Measurements from ENCODE around the gene TMEM120A. TPM values are rescaled to one million over a fixed set of nuclear protein-coding genes. Genes with fewer than 3 reads are reported as not detected.

Gene TMEM120A
- total RNA-seq, 1 donor from 2014 or later = 17.4 TPM

DNA sequence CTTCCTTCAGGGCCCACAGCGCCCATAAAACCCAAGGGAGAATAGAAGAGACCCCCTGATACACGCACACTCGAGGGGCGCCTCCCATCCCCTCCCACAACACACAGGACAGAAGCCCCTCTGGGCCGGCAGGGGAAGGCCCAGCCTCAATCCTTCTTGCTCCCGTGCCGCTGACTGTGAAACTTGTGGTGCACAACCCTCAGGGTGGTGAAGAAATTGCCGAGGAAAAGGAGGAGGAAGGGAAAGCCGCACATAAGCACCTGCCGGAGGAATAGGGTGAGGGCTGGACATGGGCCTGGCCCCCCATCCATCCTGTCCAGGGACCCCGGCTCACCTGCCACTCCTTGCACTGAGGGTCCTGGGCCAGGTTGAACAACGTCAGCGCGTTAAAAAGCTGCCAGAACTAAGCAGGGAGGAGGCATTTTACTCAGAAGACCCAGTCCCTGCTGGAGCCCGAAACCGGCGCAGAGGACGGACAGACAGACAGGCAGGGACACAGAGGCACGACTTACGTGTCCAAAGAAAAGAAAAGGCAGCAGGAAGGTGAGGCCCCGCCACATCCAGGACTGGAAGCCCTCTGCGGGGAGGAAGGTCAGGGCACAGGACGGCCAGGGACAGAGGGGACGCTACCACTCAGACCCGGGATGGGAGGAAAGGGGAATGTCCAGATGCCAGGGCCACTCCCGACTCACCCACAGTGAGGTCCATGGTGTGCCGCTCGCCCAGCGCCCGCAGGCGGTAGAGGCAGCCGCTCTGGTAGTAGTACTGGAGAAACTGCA is 7.2 kb downstream of the TMEM120A start:
- no peak for DNase-seq (ENCODE audit: low read depth)
- Histone ChIP-seq H3K4me3 (ENCODE audit: low read depth, low read length) (no peak overlapping the region), H3K27me3 (ENCODE audit: control insufficient read depth, insufficient read depth, low read length) (no peaks in the 10 kb centered on the region), H3K36me3 (ENCODE audit: control insufficient read depth, insufficient read depth, low read length) (no peaks in the 10 kb centered on the region)
- TF ChIP-seq CTCF (IDR thresholded peaks at IDR 0.05; ENCODE audit: insufficient read depth, low read length, poor library complexity, severe bottlenecking) = no peak

DNA sequence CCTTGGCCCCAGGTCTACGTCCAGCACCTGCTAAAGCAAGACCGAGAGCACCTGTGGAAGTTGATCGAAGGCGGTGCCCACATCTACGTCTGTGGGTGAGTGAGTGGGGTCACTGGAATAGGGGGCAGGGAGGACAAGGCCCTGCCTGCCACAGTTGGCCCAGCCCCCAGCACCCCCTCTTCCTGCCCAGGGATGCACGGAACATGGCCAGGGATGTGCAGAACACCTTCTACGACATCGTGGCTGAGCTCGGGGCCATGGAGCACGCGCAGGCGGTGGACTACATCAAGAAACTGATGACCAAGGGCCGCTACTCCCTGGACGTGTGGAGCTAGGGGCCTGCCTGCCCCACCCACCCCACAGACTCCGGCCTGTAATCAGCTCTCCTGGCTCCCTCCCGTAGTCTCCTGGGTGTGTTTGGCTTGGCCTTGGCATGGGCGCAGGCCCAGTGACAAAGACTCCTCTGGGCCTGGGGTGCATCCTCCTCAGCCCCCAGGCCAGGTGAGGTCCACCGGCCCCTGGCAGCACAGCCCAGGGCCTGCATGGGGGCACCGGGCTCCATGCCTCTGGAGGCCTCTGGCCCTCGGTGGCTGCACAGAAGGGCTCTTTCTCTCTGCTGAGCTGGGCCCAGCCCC is 8.1 kb downstream of the TMEM120A start:
- Histone ChIP-seq H3K4me3 (ENCODE audit: low read depth, low read length) (no peak overlapping the region), H3K36me3 (ENCODE audit: control insufficient read depth, insufficient read depth, low read length) (peaks cover 1% of the 10 kb centered on the region), H3K27me3 (ENCODE audit: control insufficient read depth, insufficient read depth, low read length) (no peaks in the 10 kb centered on the region)
- no peak for DNase-seq (ENCODE audit: low read depth)
- no peak for TF ChIP-seq CTCF (IDR thresholded peaks at IDR 0.05; ENCODE audit: insufficient read depth, low read length, poor library complexity, severe bottlenecking)

GRCh38 chr7:75985518-75986146 is 8.8 kb downstream of the TMEM120A start:
- Histone ChIP-seq H3K36me3 (ENCODE audit: control insufficient read depth, insufficient read depth, low read length) (peaks cover 1% of the 10 kb centered on the region), H3K4me3 (ENCODE audit: low read depth, low read length) (no peak overlapping the region), H3K27me3 (ENCODE audit: control insufficient read depth, insufficient read depth, low read length) (no peaks in the 10 kb centered on the region)
- no peak for TF ChIP-seq CTCF (IDR thresholded peaks at IDR 0.05; ENCODE audit: insufficient read depth, low read length, poor library complexity, severe bottlenecking)
- no peak for DNase-seq (ENCODE audit: low read depth)

DNA sequence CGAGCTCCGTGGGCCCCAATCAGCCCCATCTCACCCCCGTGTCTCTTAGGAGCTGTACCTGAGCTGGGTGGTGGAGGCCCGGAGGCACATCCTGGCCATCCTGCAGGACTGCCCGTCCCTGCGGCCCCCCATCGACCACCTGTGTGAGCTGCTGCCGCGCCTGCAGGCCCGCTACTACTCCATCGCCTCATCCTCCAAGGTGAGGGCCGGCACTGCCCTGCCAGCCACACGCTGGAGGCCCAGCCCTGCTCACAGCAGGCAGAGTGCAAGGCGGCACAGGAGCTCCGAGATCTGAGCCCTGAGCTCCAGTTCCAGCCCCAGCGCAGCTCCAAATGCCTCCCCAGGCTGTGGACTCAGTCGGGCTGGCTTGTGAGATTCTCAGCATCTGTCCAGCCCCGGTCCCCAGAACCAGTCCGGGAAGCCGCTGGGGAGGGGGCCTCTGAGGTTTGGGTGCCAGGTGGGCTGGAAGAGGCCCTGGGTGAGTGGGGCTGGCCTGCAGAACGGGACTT is 9.3 kb downstream of the TMEM120A start:
- H3K27me3 ChIP-seq (ENCODE audit: control insufficient read depth, insufficient read depth, low read length) = no peaks in the 10 kb centered on the region
- H3K4me3 ChIP-seq (ENCODE audit: low read depth, low read length) = no peak overlapping the region
- TF ChIP-seq CTCF (IDR thresholded peaks at IDR 0.05; ENCODE audit: insufficient read depth, low read length, poor library complexity, severe bottlenecking) = no peak
- H3K36me3 ChIP-seq (ENCODE audit: control insufficient read depth, insufficient read depth, low read length) = peaks cover 1% of the 10 kb centered on the region
- no peak for DNase-seq (ENCODE audit: low read depth)

DNA sequence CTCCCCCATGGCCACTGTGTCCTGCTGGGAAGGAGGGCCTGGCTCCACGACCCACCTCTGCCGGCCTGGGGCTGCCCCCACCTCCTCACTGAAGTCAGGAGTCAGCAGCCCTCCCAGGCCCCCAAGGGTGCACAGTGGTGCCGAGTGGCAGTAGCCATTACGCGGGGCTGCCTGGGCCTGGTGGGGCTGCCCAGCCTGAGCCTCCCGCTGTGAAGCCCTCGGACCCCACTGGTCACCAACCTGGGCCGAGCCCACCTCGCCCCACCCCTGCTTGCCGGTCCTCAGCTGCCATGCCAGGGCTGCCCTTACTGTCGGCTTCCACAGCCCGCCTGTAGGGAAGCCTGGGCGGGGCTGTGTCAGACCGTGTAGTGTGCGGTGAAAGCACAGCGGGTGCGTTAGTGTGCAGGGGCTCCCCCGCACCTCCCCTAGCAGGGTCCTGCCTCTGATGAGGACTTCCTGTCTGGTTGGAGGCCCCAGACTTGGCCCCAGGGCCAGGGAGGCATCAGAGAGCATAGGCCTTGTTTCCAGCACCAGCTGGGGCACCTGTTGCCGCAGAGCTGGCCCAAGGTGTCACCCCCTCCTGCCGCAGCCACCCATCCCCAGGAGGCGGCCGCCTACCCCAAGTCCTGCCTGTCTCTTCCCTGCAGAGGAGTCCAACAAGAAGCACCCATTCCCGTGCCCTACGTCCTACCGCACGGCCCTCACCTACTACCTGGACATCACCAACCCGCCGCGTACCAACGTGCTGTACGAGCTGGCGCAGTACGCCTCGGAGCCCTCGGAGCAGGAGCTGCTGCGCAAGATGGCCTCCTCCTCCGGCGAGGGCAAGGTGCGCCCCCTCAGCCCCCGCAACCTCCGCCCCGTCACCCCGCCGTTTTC is 10.0 kb downstream of the TMEM120A start:
- Histone ChIP-seq H3K4me3 (ENCODE audit: low read depth, low read length) (no peak overlapping the region), H3K36me3 (ENCODE audit: control insufficient read depth, insufficient read depth, low read length) (peaks cover 1% of the 10 kb centered on the region), H3K27me3 (ENCODE audit: control insufficient read depth, insufficient read depth, low read length) (no peaks in the 10 kb centered on the region)
- TF ChIP-seq CTCF (IDR thresholded peaks at IDR 0.05; ENCODE audit: insufficient read depth, low read length, poor library complexity, severe bottlenecking) = no peak
- DNase-seq (ENCODE audit: low read depth) = no peak

All from kidney epithelial cell (primary cell).